DMS 273 (cell line): ENCODE results near the gene NAPSA.
"Not testable (repeated sequence)": the region's sequence is repeated elsewhere in the genome, so short reads cannot be mapped to it uniquely, and the experiment has no call there.

Experiments used
- DNase-seq: peaks from one replicate; lab custom pipeline; 2025; ENCODE audit not compliant: unreplicated experiment; lab: John Stamatoyannopoulos, UW

The NAPSA gene

GRCh38 chr19:50361290-50362029 is 4.0 kb downstream of the NAPSA start:
- no peak for DNase-seq

- DNase-seq: no peak
These were observed 6.1 kb downstream of the NAPSA start for GRCh38 chr19:50359328-50359818.

- no peak for DNase-seq
These were observed 6.7 kb downstream of the NAPSA start for GRCh38 chr19:50358483-50359327.

DNA sequence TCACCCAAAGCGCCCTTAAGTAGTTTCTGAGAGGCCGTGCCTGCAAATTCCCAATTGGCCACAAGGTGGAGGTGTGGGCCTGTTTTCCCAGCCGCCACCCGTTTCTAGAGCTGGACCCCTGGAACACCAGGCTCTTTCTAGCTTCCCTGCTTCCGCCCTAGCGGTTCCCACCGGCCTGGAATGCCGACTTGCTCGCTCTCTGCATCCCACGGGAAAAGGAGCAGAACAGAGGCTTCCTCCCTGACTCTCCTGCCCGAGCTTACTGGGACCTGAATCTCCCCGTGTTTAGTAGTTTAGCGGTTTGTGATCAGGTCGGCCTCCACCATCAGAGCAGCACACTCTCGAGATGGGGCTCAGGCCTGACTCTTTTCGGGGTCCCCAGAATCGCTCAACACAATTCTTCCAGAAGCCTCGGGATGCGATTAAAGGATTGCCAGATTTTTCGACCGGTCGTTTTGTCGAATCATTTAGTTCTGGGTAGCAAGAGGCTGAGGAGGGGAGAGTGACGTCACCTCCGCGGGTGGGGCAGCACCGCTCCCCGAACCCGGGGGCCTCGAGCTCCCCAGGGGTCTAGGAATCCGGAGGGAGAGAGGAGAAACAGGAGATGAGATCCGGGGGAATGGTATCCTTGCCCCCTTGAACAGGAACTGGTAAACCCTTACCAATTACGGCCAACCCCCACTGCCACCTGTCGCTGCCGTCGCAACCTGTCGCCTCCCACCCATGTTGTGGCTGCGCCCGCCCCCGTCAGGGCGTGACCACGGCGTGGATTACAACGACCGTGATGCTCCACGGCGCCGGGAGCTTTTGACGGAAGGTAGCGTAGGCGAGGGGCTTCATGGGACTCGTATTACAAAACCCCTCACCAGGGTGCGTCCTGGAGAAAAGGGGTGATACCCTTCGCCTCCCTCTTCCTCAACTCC is 8.0 kb downstream of the NAPSA start:
- peak; percentile 79 for DNase-seq

DNA sequence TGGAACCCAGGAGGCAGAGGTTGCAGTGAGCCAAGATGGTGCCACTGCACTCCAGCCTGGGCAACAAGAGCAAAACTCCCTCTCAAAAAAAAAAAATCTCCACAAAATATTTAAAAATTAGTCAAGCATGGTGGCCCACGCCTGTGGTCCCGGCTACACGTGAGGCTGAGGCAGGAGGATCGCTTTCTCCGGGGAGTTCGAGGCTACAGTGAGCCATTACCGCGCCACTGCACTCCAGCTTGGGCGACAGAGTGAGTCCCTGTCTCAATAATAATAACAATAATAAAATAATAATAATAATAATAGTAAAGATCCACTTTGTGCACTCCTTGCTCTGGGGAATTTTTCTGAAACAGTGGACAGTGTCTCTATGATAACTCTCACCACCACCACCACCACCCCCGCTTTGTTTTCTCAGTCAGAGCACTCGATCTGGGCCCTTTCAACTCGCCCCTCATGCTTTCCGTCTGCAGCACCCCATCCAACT is 8.7 kb downstream of the NAPSA start:
- no peak for DNase-seq

GRCh38 chr19:50353487-50353880 is 12.0 kb downstream of the NAPSA start:
- not testable (repeated sequence) for DNase-seq

DNA sequence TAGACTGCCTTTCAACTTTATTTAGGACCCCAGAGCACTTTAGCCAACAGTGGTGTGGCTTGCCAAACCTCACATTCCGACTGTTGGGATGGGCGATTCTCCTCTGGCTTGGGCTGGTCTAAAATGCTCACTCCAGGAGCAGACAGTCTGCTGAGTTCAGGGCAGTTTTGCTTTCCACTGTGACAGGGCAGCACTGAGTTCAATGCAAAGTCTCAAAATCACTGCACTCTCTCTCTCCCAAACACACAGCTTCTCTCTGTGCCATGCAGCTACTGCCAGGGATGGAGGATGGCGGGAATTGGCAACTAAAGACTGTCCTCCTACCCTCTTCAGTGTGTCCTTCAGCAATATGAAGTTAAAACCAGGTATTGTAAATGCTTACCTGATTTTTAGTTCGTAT is 13.2 kb downstream of the NAPSA start:
- no peak for DNase-seq

GRCh38 chr19:50349277-50350057 is 16.0 kb downstream of the NAPSA start:
- no peak for DNase-seq

DNA sequence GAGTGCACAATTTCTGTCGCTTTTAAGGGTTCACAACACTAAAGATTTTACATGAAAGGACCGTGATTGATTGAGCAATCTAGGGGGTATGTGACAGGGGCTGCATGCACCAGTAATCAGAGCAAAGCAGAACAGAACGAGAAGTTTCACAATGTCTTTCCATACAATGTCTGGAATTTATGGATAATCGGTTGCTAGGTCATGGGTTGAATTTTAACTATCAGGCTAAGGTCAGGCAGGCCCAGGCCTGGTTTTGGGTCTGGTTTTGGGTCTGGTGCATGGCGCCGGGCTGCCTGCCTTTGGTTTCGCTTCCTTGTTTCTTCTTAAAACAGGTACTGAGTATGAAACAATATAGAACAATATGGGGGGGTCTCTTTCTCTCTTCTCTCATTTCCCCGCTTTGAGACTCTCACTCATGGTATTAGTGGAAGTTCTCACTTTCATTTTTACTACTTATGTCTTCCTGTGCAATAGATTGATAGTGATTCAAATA is 18.3 kb downstream of the NAPSA start:
- DNase-seq: not testable (repeated sequence)

DNA sequence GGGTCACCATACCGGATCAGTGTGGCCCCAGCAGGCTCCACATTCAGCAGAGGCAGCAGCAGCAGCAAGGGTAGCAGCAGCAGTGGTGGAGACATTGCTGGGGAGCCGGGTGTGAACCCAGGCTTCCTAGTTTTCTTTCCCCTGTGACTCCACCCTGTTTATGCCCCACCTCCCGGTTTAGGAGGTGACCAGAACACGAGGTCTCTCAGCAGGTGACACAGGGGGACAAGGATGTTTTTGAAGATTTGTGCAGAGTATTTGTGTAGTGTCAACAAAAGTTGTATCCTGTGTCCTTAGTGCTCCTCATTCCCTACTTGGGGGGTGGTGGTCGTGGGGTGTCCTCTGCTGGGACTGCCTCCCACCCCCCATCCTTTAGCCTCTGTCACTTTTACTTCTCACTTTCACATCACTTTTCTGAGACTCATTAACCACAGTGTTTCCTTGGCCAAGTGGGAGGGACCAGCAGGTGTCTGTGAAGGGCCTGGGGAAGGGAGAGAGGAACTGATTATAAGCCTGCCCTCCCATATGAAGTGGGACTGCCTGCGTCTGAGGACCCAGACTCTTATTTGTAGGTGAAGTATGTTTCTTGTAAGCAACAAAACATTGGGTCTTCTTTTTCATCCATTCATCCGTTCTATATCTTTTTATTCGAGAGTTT is 20.6 kb downstream of the NAPSA start:
- no peak for DNase-seq

GRCh38 chr19:50341091-50341564 is 24.3 kb downstream of the NAPSA start:
- DNase-seq: no peak

- no peak for DNase-seq
These were observed 25.1 kb downstream of the NAPSA start for GRCh38 chr19:50340331-50340730.

DNA sequence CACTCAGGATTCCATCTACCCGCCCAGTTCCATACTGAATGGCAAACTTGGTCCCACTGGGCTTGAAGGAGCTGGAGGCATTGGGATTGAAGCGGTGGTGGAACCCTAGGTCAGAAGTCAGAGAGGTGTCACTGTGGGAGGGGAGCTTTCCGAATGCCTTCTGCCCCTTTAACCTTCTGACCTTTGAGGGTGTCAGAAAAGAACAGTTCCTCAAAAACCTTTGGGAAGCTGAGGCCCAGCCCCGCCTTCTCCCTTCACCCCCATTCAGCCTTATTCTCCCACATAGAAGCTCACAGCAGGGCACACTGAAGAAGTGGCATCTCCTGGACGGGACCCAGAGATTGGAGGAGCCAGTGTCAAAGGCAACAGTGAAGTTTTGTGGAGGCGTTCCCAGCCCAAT is 28.4 kb downstream of the NAPSA start:
- not testable (repeated sequence) for DNase-seq

GRCh38 chr19:50334741-50335421 is 30.6 kb downstream of the NAPSA start:
- no peak for DNase-seq

DNA sequence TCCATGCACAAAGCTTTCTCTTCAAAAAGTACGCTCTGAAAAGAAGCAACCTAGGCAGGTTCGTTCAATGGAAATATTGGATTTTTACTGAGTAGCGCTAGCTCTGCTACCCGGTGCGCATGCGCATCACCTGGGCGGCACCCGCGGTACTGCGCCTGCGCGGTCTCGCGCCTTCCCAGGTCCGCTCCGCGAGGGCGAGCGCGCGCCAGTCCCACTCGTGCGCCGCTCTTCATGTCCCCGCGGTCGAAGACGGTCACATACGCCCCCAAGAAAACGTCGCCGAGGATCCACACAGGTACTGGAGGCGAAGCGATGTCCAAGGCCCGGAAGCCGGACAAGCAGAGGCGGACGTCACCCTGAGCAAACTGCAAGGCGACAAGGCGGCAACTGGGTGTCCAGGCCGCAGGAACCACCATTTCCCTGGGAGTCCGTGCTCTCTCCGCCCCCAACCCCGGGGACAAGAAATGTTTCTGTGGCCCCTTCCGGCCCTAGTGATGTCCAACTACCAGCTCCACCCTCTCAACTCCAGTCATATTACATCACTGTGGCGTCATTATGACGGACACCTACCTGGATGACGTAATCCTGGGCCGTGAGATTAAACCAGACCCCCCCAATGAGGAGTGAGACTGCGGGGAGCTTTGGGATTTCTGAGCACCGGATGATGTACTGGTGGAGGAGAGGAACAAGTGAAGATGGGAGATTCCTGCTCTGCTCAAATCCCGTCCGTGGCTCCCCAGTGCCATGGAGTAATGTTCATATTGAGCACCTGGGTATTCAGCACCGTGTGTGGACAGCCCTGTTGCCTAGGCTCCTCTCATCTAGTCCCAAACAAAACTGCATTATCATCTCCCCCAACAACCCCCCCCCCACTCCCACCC is 31.5 kb downstream of the NAPSA start:
- DNase-seq: peak; percentile 85

GRCh38 chr19:50333235-50333736 is 32.2 kb downstream of the NAPSA start:
- peak; percentile 85 for DNase-seq

GRCh38 chr19:50332244-50333038 is 33.0 kb downstream of the NAPSA start:
- no peak for DNase-seq
